ENCODE data around the gene BICD1. TPM values are rescaled to one million over a fixed set of nuclear protein-coding genes. Genes with fewer than 3 reads are reported as not detected.
"Not testable (repeated sequence)": the region's sequence is repeated elsewhere in the genome, so short reads cannot be mapped to it uniquely, and the experiment has no call there.

BICD1 gene
- total RNA-seq, 1 donor from 2014 or later: 33.8 TPM

GRCh38 chr12:32089586-32089985 is 17.1 kb upstream of the BICD1 start:
- no peaks in the 10 kb centered on the region for H3K27me3 ChIP-seq
- H3K36me3 ChIP-seq: no peaks in the 10 kb centered on the region
- no peak for TF ChIP-seq CTCF (IDR thresholded peaks at IDR 0.05)
- no peaks in the 10 kb centered on the region for H3K4me1 ChIP-seq
- no peaks in the 10 kb centered on the region for H3K9me3 ChIP-seq
- no peak overlapping the region for H3K27ac ChIP-seq
- H3K4me3 ChIP-seq: no peak overlapping the region
- intact Hi-C loops (cut with DNase I): no loop called here
- DNase-seq (ENCODE audit: low spot score in 2 of 2): no peak

- intact Hi-C loops (cut with DNase I): no loop called here
- no peak for TF ChIP-seq CTCF (IDR thresholded peaks at IDR 0.05)
These were observed 15.0 kb upstream of the BICD1 start for GRCh38 chr12:32091696-32092095.

GRCh38 chr12:32098112-32098511 is 8.5 kb upstream of the BICD1 start:
- H3K4me3 ChIP-seq: no peak overlapping the region
- intact Hi-C loops (cut with DNase I): no loop called here
- H3K27me3 ChIP-seq: no peaks in the 10 kb centered on the region
- no peak overlapping the region for H3K27ac ChIP-seq
- no peak for TF ChIP-seq CTCF (IDR thresholded peaks at IDR 0.05)
- H3K9me3 ChIP-seq: no peaks in the 10 kb centered on the region
- H3K4me1 ChIP-seq: no peaks in the 10 kb centered on the region
- DNase-seq (ENCODE audit: low spot score in 2 of 2): no peak
- H3K36me3 ChIP-seq: no peaks in the 10 kb centered on the region

More at GRCh38 chr12:32091696-32092095, 15.0 kb upstream of the BICD1 start:
- no peaks in the 10 kb centered on the region for H3K27me3 ChIP-seq
- no peak for DNase-seq (ENCODE audit: low spot score in 2 of 2)
- H3K36me3 ChIP-seq: no peaks in the 10 kb centered on the region
- no peaks in the 10 kb centered on the region for H3K9me3 ChIP-seq
- no peaks in the 10 kb centered on the region for H3K4me1 ChIP-seq
- no peak overlapping the region for H3K27ac ChIP-seq
- H3K4me3 ChIP-seq: no peak overlapping the region

GRCh38 chr12:32099275-32099674 is 7.4 kb upstream of the BICD1 start:
- H3K27ac ChIP-seq; DNase-seq (ENCODE audit: low spot score in 2 of 2); H3K27me3 ChIP-seq; H3K4me3 ChIP-seq; H3K36me3 ChIP-seq; H3K4me1 ChIP-seq; H3K9me3 ChIP-seq; intact Hi-C loops (cut with DNase I): not testable (repeated sequence)

GRCh38 chr12:32100361-32100760 is 6.3 kb upstream of the BICD1 start:
- no peak overlapping the region for H3K4me3 ChIP-seq
- DNase-seq (ENCODE audit: low spot score in 2 of 2): no peak
- H3K9me3 ChIP-seq: no peaks in the 10 kb centered on the region
- no peak overlapping the region for H3K27ac ChIP-seq
- no peaks in the 10 kb centered on the region for H3K36me3 ChIP-seq
- H3K27me3 ChIP-seq: no peaks in the 10 kb centered on the region
- intact Hi-C loops (cut with DNase I): loop anchor here (10.0 kb wide), 2 partner anchors 434 to 1924 kb away; partner anchors contain the start of gene ALG10
- no peaks in the 10 kb centered on the region for H3K4me1 ChIP-seq
- no peak for TF ChIP-seq CTCF (IDR thresholded peaks at IDR 0.05)

GRCh38 chr12:32100888-32101287 is 5.8 kb upstream of the BICD1 start:
- intact Hi-C loops (cut with DNase I): loop anchor here (10.0 kb wide), 2 partner anchors 434 to 1924 kb away; partner anchors contain the start of gene ALG10
- no peaks in the 10 kb centered on the region for H3K27me3 ChIP-seq
- H3K36me3 ChIP-seq: no peaks in the 10 kb centered on the region
- no peak overlapping the region for H3K4me3 ChIP-seq
- no peak for DNase-seq (ENCODE audit: low spot score in 2 of 2)
- no peak for TF ChIP-seq CTCF (IDR thresholded peaks at IDR 0.05)
- no peaks in the 10 kb centered on the region for H3K9me3 ChIP-seq
- H3K27ac ChIP-seq: no peak overlapping the region
- no peaks in the 10 kb centered on the region for H3K4me1 ChIP-seq

Measured in ascending aorta (tissue), 2 donors.